Fibroblast of lung (primary cell): ENCODE results near the gene ALDOB.

ENCODE experiments used
- EZH2 ChIP-seq: IDR thresholded peaks from 2 replicates; pipeline ENCODE4 v1.5.1; 2012; ENCODE audit warnings: low read length, control low read depth, mild to moderate bottlenecking; ENCODE audit errors: missing control alignments
- TF ChIP-seq, protein P1 (sequence below), 2 donors: IDR thresholded peaks in 1 of 2; conservative IDR thresholded peaks in 1 of 2; 1 replicate in 1 of 2; 2 replicates in 1 of 2; pipeline ENCODE4 v1.5.1; 2011 to 2012; ENCODE audit warnings: low read length in 2 of 2, control low read depth in 1 of 2, inconsistent platforms in 1 of 2, low read depth in 1 of 2, mild to moderate bottlenecking in 1 of 2

DNA sequence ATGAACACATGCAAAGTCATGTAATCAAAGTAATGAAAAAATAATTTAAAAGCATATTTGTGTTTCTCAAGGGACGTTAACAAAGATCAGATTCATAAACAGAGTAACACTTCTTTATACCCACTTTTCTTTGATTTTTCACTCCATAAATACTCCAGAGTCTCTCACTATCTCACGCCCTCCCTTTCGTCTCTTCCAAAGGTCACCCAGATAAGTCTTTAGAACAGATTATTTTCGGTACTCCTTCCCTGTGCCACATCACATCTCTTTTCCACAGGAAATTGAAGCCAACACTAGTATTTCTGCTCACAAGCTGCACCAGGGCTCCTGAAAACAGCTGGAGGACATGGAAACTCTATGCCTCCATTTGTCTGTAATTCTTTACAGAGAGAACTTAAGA is 15.4 kb upstream of the ALDOB start:
- TF ChIP-seq EZH2, result no peak
- TF ChIP-seq, protein P1, sequence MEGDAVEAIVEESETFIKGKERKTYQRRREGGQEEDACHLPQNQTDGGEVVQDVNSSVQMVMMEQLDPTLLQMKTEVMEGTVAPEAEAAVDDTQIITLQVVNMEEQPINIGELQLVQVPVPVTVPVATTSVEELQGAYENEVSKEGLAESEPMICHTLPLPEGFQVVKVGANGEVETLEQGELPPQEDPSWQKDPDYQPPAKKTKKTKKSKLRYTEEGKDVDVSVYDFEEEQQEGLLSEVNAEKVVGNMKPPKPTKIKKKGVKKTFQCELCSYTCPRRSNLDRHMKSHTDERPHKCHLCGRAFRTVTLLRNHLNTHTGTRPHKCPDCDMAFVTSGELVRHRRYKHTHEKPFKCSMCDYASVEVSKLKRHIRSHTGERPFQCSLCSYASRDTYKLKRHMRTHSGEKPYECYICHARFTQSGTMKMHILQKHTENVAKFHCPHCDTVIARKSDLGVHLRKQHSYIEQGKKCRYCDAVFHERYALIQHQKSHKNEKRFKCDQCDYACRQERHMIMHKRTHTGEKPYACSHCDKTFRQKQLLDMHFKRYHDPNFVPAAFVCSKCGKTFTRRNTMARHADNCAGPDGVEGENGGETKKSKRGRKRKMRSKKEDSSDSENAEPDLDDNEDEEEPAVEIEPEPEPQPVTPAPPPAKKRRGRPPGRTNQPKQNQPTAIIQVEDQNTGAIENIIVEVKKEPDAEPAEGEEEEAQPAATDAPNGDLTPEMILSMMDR (conservative IDR thresholded peaks at IDR 0.05 in 1 of 2, IDR thresholded peaks at IDR 0.05 in 1 of 2; ENCODE audit: low read depth in 1 of 2, low read length in 2 of 2), result no peak
